HCT116 (cell line): ENCODE measurements around the gene MRFAP1L1.

Experiments
- EGR1 ChIP-seq: IDR thresholded peaks from 2 replicates; pipeline ENCODE4 v1.6.1; 2012; ENCODE audit warnings: low read depth
- ELF1 ChIP-seq: IDR thresholded peaks from 2 replicates; pipeline ENCODE4 v1.6.1; 2012; ENCODE audit warnings: low read depth, borderline replicate concordance
- EZH2 ChIP-seq: fragments of 200-600 bp; sonication (generic); IDR thresholded peaks from 2 replicates; pipeline ENCODE4 v1.6.1; 2017; ENCODE audit warnings: antibody characterized with exemption, mixed run types
- POLR2A ChIP-seq: IDR thresholded peaks from 2 replicates; pipeline ENCODE4 v1.7.0; 2011; ENCODE audit warnings: borderline replicate concordance; ENCODE audit not compliant: insufficient read depth, insufficient read length; ENCODE audit errors: extremely low read depth
- POLR2AphosphoS5 ChIP-seq: IDR thresholded peaks from 2 replicates; pipeline ENCODE4 v1.6.1; 2011; ENCODE audit warnings: mild to moderate bottlenecking, low read depth, low read length, moderate library complexity
- RAD21 ChIP-seq: IDR thresholded peaks from 2 replicates; pipeline ENCODE4 v1.6.1; 2012; ENCODE audit warnings: low read depth, mild to moderate bottlenecking
- REST ChIP-seq: IDR thresholded peaks from 2 replicates; pipeline ENCODE4 v1.6.1; 2012; ENCODE audit warnings: low read depth
- SIN3A ChIP-seq: IDR thresholded peaks from 2 replicates; pipeline ENCODE4 v1.6.1; 2012; ENCODE audit warnings: low read depth
- TCF7L2 ChIP-seq: IDR thresholded peaks from 2 replicates; pipeline ENCODE4 v1.7.0; 2011; ENCODE audit warnings: borderline replicate concordance, inconsistent platforms; ENCODE audit not compliant: insufficient read depth, insufficient read length; ENCODE audit errors: extremely low read depth
- TF ChIP-seq, protein P1 (sequence below), 3 experiments: fragments of 200-600 bp in 1 of 3; sonication (generic) in 1 of 3; IDR thresholded peaks in 2 of 3; conservative IDR thresholded peaks in 1 of 3; 2 replicates each; pipeline ENCODE4 v1.5.1; 2012 to 2017; ENCODE audit warnings: low read depth in 2 of 3, low read length in 2 of 3, antibody characterized with exemption in 1 of 3, borderline replicate concordance in 1 of 3, control low read depth in 1 of 3, mild to moderate bottlenecking in 1 of 3, mixed read lengths in 1 of 3, mixed run types in 1 of 3, moderate library complexity in 1 of 3; ENCODE audit not compliant: insufficient read depth in 1 of 3
- TF ChIP-seq, protein P2 (sequence below): IDR thresholded peaks from 2 replicates; pipeline ENCODE4 v1.6.1; 2012

- TF ChIP-seq EZH2 (no peak), REST (no peak), POLR2AphosphoS5 (no peak), SIN3A (no peak), RAD21 (no peak), POLR2A (no peak), ELF1 (no peak), EGR1 (no peak), TCF7L2 (no peak)
- TF ChIP-seq, protein P1, sequence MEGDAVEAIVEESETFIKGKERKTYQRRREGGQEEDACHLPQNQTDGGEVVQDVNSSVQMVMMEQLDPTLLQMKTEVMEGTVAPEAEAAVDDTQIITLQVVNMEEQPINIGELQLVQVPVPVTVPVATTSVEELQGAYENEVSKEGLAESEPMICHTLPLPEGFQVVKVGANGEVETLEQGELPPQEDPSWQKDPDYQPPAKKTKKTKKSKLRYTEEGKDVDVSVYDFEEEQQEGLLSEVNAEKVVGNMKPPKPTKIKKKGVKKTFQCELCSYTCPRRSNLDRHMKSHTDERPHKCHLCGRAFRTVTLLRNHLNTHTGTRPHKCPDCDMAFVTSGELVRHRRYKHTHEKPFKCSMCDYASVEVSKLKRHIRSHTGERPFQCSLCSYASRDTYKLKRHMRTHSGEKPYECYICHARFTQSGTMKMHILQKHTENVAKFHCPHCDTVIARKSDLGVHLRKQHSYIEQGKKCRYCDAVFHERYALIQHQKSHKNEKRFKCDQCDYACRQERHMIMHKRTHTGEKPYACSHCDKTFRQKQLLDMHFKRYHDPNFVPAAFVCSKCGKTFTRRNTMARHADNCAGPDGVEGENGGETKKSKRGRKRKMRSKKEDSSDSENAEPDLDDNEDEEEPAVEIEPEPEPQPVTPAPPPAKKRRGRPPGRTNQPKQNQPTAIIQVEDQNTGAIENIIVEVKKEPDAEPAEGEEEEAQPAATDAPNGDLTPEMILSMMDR (IDR thresholded peaks at IDR 0.05 in 2 of 3, conservative IDR thresholded peaks at IDR 0.05 in 1 of 3; ENCODE audit: borderline replicate concordance in 1 of 3, insufficient read depth in 1 of 3, low read depth in 2 of 3, low read length in 2 of 3) = no peak
- TF ChIP-seq, protein P2, sequence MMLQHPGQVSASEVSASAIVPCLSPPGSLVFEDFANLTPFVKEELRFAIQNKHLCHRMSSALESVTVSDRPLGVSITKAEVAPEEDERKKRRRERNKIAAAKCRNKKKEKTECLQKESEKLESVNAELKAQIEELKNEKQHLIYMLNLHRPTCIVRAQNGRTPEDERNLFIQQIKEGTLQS = no peak
Measured at GRCh38 chr4:6758728-6759127, 49.1 kb upstream of the MRFAP1L1 start.
